ENCODE measurements around the gene IGFBP6. TPM values are rescaled to one million over a fixed set of nuclear protein-coding genes. Genes with fewer than 3 reads are reported as not detected.
A peak's percentile ranks its signal among the peaks of the same experiment; 100 is the strongest.

Gene IGFBP6
- total RNA-seq, 2 donors from 2014 or later = 7.2 to 14.6 TPM

GRCh38 chr12:53053218-53054111 is 44.0 kb upstream of the IGFBP6 start:
- no peaks in the 10 kb centered on the region for H3K36me3 ChIP-seq
- H3K27me3 ChIP-seq = no peaks in the 10 kb centered on the region
- DNase-seq = peak; percentile 94
- H3K9me3 ChIP-seq = no peaks in the 10 kb centered on the region
- peak overlapping the region; percentile 64 to 91 for H3K9ac ChIP-seq (ENCODE audit: low read depth in 2 of 2, low read length in 2 of 2)
- TF ChIP-seq CTCF (IDR thresholded peaks at IDR 0.05) = peak; percentile 77
- intact Hi-C loops (cut with DNase I) = no loop called here
- peak overlapping the region; percentile 58 for H3K4me3 ChIP-seq
- peak overlapping the region; percentile 97 for H3K27ac ChIP-seq
- H3K4me1 ChIP-seq = peaks cover 32% of the 10 kb centered on the region

DNA sequence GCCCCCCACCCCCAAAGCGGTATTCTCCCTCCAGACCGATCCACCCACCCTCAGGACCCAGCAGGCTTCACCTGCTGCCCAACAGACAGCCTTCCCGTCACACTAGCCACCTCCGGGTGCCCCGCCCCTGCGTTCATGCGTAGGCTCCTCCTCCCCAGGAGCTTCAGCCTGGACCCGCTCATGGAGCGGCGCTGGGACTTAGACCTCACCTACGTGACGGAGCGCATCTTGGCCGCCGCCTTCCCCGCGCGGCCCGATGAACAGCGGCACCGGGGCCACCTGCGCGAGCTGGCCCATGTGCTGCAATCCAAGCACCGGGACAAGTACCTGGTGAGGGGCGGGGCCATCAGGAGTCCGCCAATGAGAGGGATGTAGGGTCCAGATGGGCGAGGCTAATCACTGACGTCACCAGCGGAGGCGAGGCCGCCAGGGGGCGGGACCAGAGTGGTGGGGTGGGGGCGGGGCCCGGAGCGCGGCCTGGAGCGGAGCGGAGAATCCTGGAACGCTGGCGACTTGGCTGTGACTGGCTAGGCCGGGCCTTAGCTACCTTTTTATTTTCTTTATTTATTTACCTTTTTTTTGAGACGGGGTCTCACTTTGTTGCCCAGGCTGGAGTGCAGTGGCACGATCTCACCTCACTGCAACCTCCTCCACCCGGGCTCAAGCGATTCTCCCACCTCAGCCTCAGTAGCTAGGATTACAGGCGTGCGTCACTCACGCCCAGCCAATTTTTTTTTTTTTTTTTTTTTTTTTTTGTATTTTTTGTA is 43.2 kb upstream of the IGFBP6 start:
- Histone ChIP-seq H3K4me3 (peak overlapping the region; percentile 58), H3K9me3 (no peaks in the 10 kb centered on the region), H3K27ac (peak overlapping the region; percentile 97), H3K36me3 (no peaks in the 10 kb centered on the region), H3K4me1 (peaks cover 24% of the 10 kb centered on the region), H3K27me3 (no peaks in the 10 kb centered on the region), H3K9ac (ENCODE audit: low read depth in 2 of 2, low read length in 2 of 2) (peak overlapping the region; percentile 64 to 91)
- no peak for TF ChIP-seq CTCF (IDR thresholded peaks at IDR 0.05)
- intact Hi-C loops (cut with DNase I) = no loop called here
- DNase-seq = peak; percentile 98

DNA sequence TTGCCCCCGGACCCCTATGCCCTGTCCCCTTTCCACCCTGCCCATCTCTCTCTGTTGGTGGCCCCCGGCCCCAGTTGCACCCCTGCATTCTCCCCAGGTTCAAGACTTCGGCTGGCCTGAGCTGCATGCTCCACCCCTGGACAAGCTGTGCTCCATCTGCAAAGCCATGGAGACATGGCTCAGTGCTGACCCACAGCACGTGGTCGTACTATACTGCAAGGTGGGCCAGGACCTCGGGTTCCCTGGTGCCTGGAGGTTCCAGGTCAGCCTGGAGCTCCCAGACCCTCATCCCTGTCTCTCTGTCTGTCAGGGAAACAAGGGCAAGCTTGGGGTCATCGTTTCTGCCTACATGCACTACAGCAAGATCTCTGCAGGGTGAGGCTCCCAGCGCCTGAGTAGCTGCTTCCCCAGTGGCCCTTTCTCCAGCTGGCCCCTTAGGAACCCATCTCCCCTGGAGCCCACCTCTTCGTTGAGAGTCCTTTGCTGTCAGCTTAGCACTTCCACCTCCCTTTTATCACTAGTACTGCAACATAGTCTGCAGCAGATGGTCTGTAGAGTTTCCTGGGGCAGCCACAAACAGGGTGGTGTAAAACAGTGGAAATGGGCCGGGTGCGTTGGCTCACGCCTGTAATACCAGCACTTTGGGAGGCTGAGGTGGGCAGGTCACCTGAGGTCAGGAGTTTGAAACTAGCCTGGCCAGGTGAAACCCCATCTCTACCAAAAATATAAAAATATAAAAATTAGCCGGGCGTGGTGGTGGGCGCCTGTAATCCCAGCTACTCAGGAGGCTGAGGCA is 41.8 kb upstream of the IGFBP6 start:
- intact Hi-C loops (cut with DNase I) = no loop called here
- H3K36me3 ChIP-seq = no peaks in the 10 kb centered on the region
- DNase-seq = no peak

GRCh38 chr12:53056296-53056695 is 41.2 kb upstream of the IGFBP6 start:
- Histone ChIP-seq H3K9me3 (no peaks in the 10 kb centered on the region), H3K4me1 (peaks cover 30% of the 10 kb centered on the region), H3K4me3 (no peak overlapping the region), H3K9ac (ENCODE audit: low read depth in 2 of 2, low read length in 2 of 2) (no peak overlapping the region), H3K27me3 (no peaks in the 10 kb centered on the region), H3K36me3 (no peaks in the 10 kb centered on the region), H3K27ac (no peak overlapping the region)
- intact Hi-C loops (cut with DNase I) = no loop called here
- TF ChIP-seq CTCF (IDR thresholded peaks at IDR 0.05) = no peak
- DNase-seq = no peak

More for the DNA sequence above, 41.8 kb upstream of the IGFBP6 start:
- Histone ChIP-seq H3K9me3 (no peaks in the 10 kb centered on the region), H3K4me1 (peaks cover 24% of the 10 kb centered on the region), H3K27ac (no peak overlapping the region), H3K27me3 (no peaks in the 10 kb centered on the region), H3K4me3 (no peak overlapping the region), H3K9ac (ENCODE audit: low read depth in 2 of 2, low read length in 2 of 2) (no peak overlapping the region)
- no peak for TF ChIP-seq CTCF (IDR thresholded peaks at IDR 0.05)

DNA sequence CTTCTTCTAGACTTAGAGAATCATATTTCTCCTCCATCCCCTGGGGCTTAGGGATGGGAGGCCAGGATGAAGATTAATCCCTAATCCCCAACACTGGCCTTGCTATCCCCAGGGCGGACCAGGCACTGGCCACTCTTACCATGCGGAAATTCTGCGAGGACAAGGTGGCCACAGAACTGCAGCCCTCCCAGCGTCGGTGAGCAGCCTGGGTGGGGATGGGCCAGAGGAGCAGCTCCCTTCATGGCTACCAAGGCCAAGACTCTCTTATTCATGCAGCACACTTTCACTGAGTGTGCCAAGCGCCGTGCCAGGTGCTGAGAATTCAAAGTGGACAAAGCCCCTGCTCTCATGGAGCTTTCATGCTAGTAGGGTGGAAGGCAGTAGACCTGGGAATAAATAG is 40.6 kb upstream of the IGFBP6 start:
- TF ChIP-seq CTCF (IDR thresholded peaks at IDR 0.05) = no peak
- intact Hi-C loops (cut with DNase I) = no loop called here
- Histone ChIP-seq H3K9me3 (no peaks in the 10 kb centered on the region), H3K4me1 (peaks cover 27% of the 10 kb centered on the region), H3K27ac (no peak overlapping the region), H3K9ac (ENCODE audit: low read depth in 2 of 2, low read length in 2 of 2) (no peak overlapping the region), H3K36me3 (no peaks in the 10 kb centered on the region), H3K27me3 (no peaks in the 10 kb centered on the region), H3K4me3 (no peak overlapping the region)
- DNase-seq = no peak
